NCI-H748 (cell line): ENCODE measurements around the gene DNAJC5.
"Not testable (repeated sequence)": the region's sequence is repeated elsewhere in the genome, so short reads cannot be mapped to it uniquely, and the experiment has no call there.

Source experiments
- DNase-seq: peaks from one replicate; lab custom pipeline; 2025; ENCODE audit not compliant: unreplicated experiment; lab: John Stamatoyannopoulos, UW

Gene DNAJC5

DNA sequence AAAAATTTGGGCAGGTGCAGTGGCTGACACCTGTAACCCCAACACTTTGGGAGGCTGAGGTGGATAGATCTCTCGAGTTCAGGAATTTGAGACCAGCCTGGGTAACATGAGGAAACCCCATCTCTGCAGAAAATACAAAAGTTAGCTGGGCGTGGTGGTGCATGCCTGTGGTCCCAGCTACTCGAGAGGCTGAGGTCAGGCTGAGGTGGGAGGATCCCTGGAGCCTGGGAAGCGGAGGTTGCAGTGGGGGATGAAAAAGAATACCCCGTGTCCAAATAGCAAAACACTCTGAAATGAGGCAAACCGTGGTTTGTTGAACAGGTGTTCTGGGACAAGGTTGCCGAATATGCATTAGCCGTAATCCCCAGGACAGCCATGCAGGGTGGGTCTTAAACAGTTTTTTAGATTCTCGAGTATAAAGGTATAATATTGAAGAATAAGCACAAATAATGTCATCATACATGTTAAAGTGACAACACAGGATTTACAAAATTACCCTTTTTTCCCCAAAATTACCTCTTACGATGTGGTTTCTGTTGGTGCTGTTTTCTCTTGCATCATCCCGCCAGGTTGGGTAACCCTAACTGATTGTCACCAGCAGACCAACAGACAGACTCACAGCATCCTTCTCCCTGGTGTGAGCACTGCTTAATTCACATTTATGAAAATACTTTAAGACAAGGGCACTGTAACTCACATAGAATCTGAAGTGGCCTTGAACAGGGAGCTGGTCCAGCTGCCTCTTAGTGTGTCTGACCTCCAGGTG is 9.1 kb downstream of the DNAJC5 start:
- DNase-seq, result no peak

GRCh38 chr20:63908008-63908682 is 13.2 kb downstream of the DNAJC5 start:
- DNase-seq, result no peak

GRCh38 chr20:63911176-63911575 is 16.2 kb downstream of the DNAJC5 start:
- no peak for DNase-seq

DNA sequence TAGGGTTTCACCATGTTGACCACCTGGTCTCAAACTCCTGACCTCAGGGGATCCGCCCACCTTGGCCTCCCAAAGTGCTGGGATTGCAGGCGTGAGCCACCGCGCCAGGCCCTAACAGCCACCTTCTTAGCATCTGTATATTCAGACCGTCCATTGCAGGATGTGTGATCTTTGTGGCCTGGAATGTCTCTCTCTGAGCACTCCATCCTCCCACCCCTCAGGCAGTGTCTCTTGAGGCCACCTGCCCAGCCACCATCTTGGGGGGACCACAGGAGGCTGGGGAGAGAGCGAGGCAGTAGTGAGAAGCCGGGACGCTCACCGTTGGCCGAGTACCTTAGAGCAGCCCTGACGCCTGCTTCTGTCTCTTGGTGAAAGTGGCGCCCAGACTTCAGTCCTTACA is 18.8 kb downstream of the DNAJC5 start:
- no peak for DNase-seq

DNA sequence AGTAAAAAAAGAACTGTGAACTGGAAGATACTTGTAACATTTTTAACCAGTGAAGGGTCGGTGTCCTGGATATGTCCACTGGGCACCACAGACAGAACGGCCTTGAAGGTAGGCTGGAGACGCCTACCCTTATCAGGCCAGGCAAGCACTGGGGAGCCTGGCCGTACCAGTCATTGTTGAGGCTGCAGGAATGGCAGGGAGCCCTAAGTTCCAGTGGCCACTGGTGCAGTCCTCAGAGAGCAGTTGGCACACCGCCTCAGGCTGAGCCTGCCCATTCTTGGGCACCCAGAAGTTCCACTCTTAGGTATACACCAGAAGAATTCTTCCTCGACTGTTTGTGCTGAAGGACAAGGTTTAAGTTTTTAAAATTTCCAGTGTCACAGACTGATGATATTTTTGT is 20.5 kb downstream of the DNAJC5 start:
- DNase-seq, result no peak

DNA sequence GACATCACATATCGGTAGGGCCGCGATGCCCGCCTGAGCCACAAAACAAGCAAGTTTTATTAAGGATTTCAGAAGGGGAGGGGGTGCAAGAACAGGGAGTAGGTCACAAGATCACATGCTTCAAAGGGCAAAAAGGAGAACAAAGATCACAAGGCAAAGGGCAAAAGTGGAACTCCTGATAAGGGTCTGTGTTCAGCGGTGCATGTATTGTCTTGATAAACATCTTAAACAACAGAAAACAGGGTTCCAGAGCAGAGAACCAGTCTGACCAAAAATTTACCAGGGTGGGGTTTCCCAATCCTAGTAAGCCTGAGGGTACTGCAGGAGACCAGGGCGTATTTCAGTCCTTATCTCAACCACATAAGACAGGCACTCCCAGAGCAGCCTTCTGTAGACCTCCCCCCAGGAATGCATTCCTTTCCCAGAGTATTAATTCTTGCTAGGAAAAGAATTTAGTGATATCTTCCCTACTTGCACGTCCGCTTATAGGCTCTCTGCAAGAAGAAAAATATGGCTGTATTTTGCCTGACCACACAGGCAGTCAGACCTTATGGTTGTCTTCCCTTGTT is 21.5 kb downstream of the DNAJC5 start:
- not testable (repeated sequence) for DNase-seq

DNA sequence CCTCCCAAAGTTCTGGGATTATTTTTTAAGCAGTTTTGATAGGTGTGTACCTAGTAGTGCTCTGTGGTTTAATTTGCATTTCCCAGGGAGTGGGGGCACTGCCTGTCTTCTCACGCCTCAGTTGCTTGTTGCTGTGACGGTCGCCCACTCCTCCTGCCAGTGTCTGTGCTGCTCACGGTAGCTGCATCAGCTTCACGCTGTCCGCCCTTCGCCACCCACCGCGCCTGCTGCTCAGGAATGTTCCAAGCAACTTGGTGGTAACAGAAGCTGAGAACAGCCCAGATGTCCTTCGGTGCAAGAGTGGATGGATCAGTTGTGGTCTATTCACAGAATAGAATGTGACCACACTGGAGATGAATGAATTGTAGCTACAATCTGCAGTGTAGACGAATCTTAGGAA is 22.9 kb downstream of the DNAJC5 start:
- DNase-seq, result no peak

DNA sequence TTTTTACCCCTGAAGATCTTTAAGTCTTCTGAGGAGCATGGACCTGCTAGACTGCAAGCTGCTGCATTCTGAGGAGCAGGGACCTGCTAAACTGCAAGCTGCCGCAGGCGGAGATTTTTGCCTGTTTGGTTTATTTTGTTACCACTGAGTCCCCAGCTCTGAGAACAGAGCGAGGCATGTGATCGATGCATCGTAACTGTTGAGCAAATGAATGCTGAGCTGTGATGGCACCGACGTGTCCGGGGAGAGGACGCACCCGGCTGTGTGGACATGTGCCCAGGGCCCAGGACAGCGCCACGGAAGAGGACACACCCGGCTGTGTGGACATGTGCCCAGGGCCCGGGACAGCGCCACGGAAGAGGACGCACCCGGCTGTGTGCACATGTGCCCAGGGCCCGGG is 24.2 kb downstream of the DNAJC5 start:
- DNase-seq, result no peak

GRCh38 chr20:63920226-63920625 is 25.3 kb downstream of the DNAJC5 start:
- DNase-seq, result no peak

- no peak for DNase-seq
These were observed 28.7 kb downstream of the DNAJC5 start for GRCh38 chr20:63923651-63924050.

GRCh38 chr20:63924241-63924640 is 29.3 kb downstream of the DNAJC5 start:
- no peak for DNase-seq

DNA sequence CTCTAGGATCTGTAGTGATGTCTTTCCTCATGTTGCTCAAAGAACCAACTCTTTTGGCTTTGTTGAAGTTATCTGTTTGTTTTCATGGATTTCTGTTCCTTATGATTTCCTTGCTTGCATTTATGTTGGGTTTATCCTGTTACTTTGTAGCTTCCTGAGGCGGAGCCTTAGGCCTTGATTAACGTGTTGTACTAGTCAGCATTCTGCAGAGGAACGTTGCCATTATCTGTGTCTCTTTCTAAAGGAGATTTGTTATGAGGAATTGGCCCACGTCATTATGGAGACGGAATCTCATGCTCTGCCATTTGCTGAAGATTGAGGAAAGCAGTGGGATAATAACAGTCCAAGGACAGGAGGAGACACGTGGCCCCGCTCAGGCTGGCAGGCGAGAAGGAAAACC is 31.4 kb downstream of the DNAJC5 start:
- no peak for DNase-seq

- no peak for DNase-seq
These were observed 34.1 kb downstream of the DNAJC5 start for GRCh38 chr20:63929071-63929470.

GRCh38 chr20:63929473-63929883 is 34.6 kb downstream of the DNAJC5 start:
- not testable (repeated sequence) for DNase-seq

DNA sequence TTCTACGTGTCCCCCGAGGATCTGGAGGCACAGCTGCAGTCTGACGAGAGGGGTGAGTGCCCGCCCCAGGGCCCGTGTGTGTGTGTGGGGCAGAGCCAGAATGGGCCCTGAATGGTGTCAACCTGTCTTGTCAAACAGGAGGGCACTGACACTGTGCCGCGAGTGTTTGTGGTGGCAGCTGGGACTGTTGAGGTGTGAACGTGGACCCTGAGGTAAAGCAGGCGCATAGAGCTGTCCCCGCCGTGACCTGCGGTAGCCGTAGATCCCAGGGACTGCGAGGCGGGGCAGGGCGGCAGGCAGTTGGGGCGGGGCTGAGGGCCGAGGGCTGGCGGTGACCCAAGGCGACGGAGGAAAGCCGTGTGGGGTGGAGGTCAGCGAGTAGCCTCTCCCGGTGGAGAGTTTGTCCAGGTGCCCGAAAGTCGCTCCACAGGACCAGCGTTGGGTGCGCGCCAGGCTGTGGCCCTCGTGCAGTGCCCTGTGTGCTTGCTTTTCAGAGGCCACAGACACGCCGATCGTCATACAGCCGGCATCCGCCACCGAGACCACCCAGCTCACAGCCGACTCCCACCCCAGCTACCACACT is 36.1 kb downstream of the DNAJC5 start:
- DNase-seq, result no peak

DNA sequence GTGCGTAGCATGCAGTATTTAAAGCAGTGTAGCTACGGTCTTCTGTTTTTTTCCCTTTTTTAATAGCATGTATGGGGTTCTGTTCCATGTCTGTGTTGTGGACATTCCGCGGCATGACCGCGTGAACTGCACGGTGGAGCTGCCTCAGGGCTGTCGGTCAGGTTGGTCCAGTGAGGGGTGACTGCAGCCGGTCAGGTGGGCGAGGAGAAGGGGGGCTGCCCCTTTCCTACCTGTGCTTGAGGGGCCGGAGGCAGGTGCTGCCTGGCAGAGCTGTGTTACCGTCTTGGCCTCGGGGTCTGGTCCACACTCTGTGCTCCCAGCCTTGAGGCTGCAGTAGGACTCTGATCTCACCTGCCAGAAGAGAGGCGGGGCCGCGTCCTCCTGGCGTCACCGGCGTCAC is 36.8 kb downstream of the DNAJC5 start:
- no peak for DNase-seq

DNA sequence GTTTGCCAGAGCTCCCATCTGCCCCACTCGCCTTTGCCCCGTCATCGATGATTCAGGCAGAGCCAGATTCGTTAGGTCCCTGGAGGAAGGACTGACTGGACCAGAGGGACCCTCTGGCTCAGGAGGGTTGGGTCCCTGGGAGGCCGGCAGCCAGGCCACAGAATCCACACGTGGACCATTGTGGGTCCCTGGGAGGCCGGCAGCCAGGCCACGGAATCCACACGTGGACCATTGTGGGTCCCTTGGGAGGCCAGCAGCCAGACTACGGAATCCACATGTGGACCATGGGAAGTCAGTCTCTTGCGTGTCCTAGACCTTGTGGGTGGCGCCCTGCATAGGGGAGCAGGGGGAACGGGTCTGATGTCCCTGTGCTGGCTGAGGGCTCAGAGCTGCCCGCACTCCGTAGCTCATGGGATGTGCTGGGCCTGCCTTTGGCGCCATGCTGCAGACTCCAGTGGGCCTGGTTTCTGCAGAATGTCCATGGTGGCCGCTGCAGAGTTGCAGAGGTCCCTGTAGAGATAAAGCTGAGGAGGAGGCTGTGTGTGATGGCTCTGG is 37.8 kb downstream of the DNAJC5 start:
- no peak for DNase-seq

- no peak for DNase-seq
These were observed 38.7 kb downstream of the DNAJC5 start for GRCh38 chr20:63933646-63934045.

GRCh38 chr20:63934271-63935068 is 39.5 kb downstream of the DNAJC5 start:
- DNase-seq, result no peak

DNA sequence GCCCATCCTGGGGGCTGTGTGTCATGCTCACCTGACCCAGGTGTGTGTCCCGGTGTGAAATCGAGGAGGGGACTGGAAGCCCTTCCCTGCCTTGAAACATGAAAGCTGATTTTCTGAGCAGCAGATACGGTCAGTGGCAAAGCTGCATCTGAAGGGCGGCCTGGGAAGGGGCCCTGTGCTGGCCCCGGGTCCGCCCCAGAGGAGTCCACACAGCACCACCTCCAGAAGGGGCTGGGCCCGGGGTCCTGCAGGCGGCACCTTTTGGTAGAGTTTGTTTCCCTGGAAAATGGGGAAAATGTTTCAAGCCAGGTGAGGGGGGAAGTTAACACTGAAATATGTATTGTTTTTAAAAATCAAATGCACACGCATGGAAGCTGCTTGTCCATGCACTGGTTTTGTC is 40.5 kb downstream of the DNAJC5 start:
- DNase-seq, result no peak

GRCh38 chr20:63937596-63937995 is 42.7 kb downstream of the DNAJC5 start:
- no peak for DNase-seq
